GM21360 (cell line): ENCODE results near the gene SLC16A10.
"Not testable (repeated sequence)": the region's sequence is repeated elsewhere in the genome, so short reads cannot be mapped to it uniquely, and the experiment has no call there.

ENCODE experiments used
- ATAC-seq: cut with Tn5 transposase; IDR thresholded peaks from one replicate; pipeline ENCODE4 v1.9.1; 2021; ENCODE audit warnings: mild to moderate bottlenecking, moderate library complexity; ENCODE audit not compliant: unreplicated experiment

Gene SLC16A10

GRCh38 chr6:111131018-111131417 is 43.7 kb downstream of the SLC16A10 start:
- not testable (repeated sequence) for ATAC-seq

- ATAC-seq = not testable (repeated sequence)
These were observed 45.4 kb downstream of the SLC16A10 start for GRCh38 chr6:111132669-111133068.

- ATAC-seq = not testable (repeated sequence)
These were observed 47.0 kb downstream of the SLC16A10 start for GRCh38 chr6:111134236-111134869.

- ATAC-seq = not testable (repeated sequence)
These were observed 50.3 kb downstream of the SLC16A10 start for GRCh38 chr6:111137489-111138093.

- ATAC-seq = no peak
These were observed 60.1 kb downstream of the SLC16A10 start for GRCh38 chr6:111147440-111147839.

- ATAC-seq = no peak
These were observed 60.8 kb downstream of the SLC16A10 start for GRCh38 chr6:111148110-111148509.

- no peak for ATAC-seq
These were observed 63.3 kb downstream of the SLC16A10 start for GRCh38 chr6:111150577-111150976.

- no peak for ATAC-seq
These were observed 67.7 kb downstream of the SLC16A10 start for GRCh38 chr6:111154981-111155380.

- no peak for ATAC-seq
These were observed 70.1 kb downstream of the SLC16A10 start for GRCh38 chr6:111157412-111157811.

GRCh38 chr6:111159633-111160032 is 72.3 kb downstream of the SLC16A10 start:
- no peak for ATAC-seq

GRCh38 chr6:111161650-111162049 is 74.3 kb downstream of the SLC16A10 start:
- no peak for ATAC-seq

GRCh38 chr6:111162504-111162903 is 75.2 kb downstream of the SLC16A10 start:
- ATAC-seq = no peak

- peak; percentile 64 for ATAC-seq
These were observed 84.5 kb downstream of the SLC16A10 start for GRCh38 chr6:111171577-111172400.

- no peak for ATAC-seq
These were observed 85.3 kb downstream of the SLC16A10 start for GRCh38 chr6:111172563-111172962.

- ATAC-seq = no peak
These were observed 86.0 kb downstream of the SLC16A10 start for GRCh38 chr6:111173341-111173740.

- no peak for ATAC-seq
These were observed 86.6 kb downstream of the SLC16A10 start for GRCh38 chr6:111173946-111174345.

- ATAC-seq = no peak
These were observed 87.8 kb downstream of the SLC16A10 start for GRCh38 chr6:111175109-111175508.

- ATAC-seq = no peak
These were observed 88.9 kb downstream of the SLC16A10 start for GRCh38 chr6:111176038-111176759.

GRCh38 chr6:111176760-111177099 is 89.4 kb downstream of the SLC16A10 start:
- ATAC-seq = no peak

- ATAC-seq = no peak
These were observed 89.8 kb downstream of the SLC16A10 start for GRCh38 chr6:111177131-111177530.
